Suprapubic skin (tissue), 4 donors: ENCODE data around the gene ATRX. TPM values are rescaled to one million over a fixed set of nuclear protein-coding genes. Genes with fewer than 3 reads are reported as not detected.
"Not testable (repeated sequence)": the region's sequence is repeated elsewhere in the genome, so short reads cannot be mapped to it uniquely, and the experiment has no call there.

Experiments used
- DNase-seq, 2 donors: peaks; one replicate each; pipeline ENCODE4 v3.0.0-alpha.2; 2019; ENCODE audit warnings: low spot score in 2 of 2
- H3K27ac ChIP-seq: fragments of 200-600 bp; sonication (generic); one replicate; pipeline ENCODE4 v1.5.1; 2019
- H3K27me3 ChIP-seq: fragments of 200-600 bp; sonication (generic); one replicate; pipeline ENCODE4 v1.5.1; 2019
- H3K36me3 ChIP-seq: fragments of 200-600 bp; sonication (generic); one replicate; pipeline ENCODE4 v1.5.1; 2019
- H3K4me1 ChIP-seq: fragments of 200-600 bp; sonication (generic); one replicate; pipeline ENCODE4 v1.5.1; 2019
- H3K4me3 ChIP-seq: fragments of 200-600 bp; sonication (generic); one replicate; pipeline ENCODE4 v1.5.1; 2019; ENCODE audit warnings: mild to moderate bottlenecking
- H3K9me3 ChIP-seq: fragments of 200-600 bp; sonication (generic); one replicate; pipeline ENCODE4 v1.5.1; 2019
- CTCF ChIP-seq, 2 donors: fragments of 200-600 bp in 1 of 2; fragments of 450-650 bp in 1 of 2; sonication (generic) in 1 of 2; IDR thresholded peaks; one replicate each; pipeline ENCODE4 v1.5.1; 2016 to 2019; ENCODE audit warnings: antibody characterized with exemption in 2 of 2, mild to moderate bottlenecking in 1 of 2, moderate library complexity in 1 of 2
- EP300 ChIP-seq: sonication (generic); formaldehyde crosslinking; IDR thresholded peaks from one replicate; pipeline ENCODE4 v1.6.1; 2017; ENCODE audit warnings: antibody characterized with exemption
- POLR2A ChIP-seq, 2 donors: fragments of 450-650 bp; IDR thresholded peaks; one replicate each; pipeline ENCODE4 v1.6.1; 2017; ENCODE audit warnings: antibody characterized with exemption in 2 of 2, mild to moderate bottlenecking in 2 of 2, moderate library complexity in 2 of 2
- POLR2AphosphoS5 ChIP-seq, 3 donors: sonication (generic); formaldehyde crosslinking; IDR thresholded peaks; one replicate each; pipeline ENCODE4 v1.6.1; 2017; ENCODE audit warnings: antibody characterized with exemption in 3 of 3
- WGBS: methylation state at CpG from one replicate; pipeline ENCODE4 v1.1.5; 2018; 5-methylcytosine and 5-hydroxymethylcytosine counted together
- total RNA-seq, 4 donors: library from RNA; depleted of rRNA; stranded (reverse); fragments of >200 nt; gene quantifications; one replicate each; pipeline ENCODE4 v1.1.0, GENCODE V29; 2016

ATRX gene
- total RNA-seq, 4 donors from 2014 or later, result 84.4 to 259 (median 90.7) TPM

GRCh38 chrX:77694491-77694890 is 91.5 kb downstream of the ATRX start:
- H3K36me3 ChIP-seq, result peaks cover 3% of the 10 kb centered on the region
- H3K4me3 ChIP-seq, result no peak overlapping the region
- no peak overlapping the region for H3K27ac ChIP-seq
- DNase-seq, result no peak
- TF ChIP-seq CTCF (IDR thresholded peaks at IDR 0.05), result no peak
- TF ChIP-seq POLR2A (IDR thresholded peaks at IDR 0.05), result no peak
- no peak for TF ChIP-seq POLR2AphosphoS5 (IDR thresholded peaks at IDR 0.05)
- no peak for TF ChIP-seq EP300
- H3K4me1 ChIP-seq, result no peaks in the 10 kb centered on the region
- no peaks in the 10 kb centered on the region for H3K27me3 ChIP-seq
- no peaks in the 10 kb centered on the region for H3K9me3 ChIP-seq

DNA sequence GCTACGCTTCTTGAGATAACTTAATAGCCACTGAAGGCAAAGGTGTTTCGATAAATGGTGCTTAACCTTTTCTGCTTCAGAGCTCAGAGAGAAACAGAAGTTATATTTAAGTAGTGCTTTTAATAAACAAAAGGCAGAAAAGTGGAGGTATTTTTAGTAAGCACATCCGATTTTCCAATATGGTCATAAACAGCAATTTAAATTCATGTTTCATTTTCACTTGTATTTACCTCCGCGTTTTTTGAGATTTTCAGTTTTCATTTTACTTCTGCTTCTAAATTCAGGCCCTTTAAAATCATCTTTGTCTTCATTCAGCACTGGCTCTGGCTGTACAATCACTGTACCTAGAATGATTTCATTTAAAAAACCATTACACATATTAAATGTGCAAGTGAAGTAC is 92.4 kb downstream of the ATRX start:
- TF ChIP-seq EP300, result no peak
- TF ChIP-seq CTCF (IDR thresholded peaks at IDR 0.05), result no peak
- no peak for TF ChIP-seq POLR2A (IDR thresholded peaks at IDR 0.05)
- TF ChIP-seq POLR2AphosphoS5 (IDR thresholded peaks at IDR 0.05), result no peak
- 87% methylated on average over 5 of the region's 5 CpGs for WGBS
- H3K27me3 ChIP-seq, result no peaks in the 10 kb centered on the region

DNA sequence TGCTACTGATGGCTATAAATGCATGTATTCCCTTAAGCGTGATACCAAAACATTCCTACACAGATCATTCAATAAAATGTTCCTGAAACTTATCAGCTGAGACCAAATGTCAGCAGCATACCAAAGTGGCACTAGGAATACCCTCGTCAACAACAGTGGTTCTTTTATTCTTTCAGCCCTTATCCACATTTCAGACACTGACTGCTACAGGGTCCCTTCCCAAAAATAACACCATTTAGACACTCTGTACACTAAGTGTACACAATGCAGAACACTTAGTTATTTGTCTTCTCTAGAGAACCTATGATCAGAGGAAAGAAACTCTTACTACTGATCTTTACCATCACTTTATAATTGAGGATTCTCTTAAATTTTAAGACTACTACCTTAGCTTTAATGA is 94.1 kb downstream of the ATRX start:
- peaks cover 3% of the 10 kb centered on the region for H3K36me3 ChIP-seq
- no peak overlapping the region for H3K4me3 ChIP-seq
- 63% methylated on average over 2 of the region's 2 CpGs for WGBS

More for the DNA sequence above, 92.4 kb downstream of the ATRX start:
- Histone ChIP-seq H3K9me3 (no peaks in the 10 kb centered on the region), H3K36me3 (peaks cover 3% of the 10 kb centered on the region), H3K27ac (no peak overlapping the region), H3K4me1 (no peaks in the 10 kb centered on the region), H3K4me3 (no peak overlapping the region)
- no peak for DNase-seq

DNA sequence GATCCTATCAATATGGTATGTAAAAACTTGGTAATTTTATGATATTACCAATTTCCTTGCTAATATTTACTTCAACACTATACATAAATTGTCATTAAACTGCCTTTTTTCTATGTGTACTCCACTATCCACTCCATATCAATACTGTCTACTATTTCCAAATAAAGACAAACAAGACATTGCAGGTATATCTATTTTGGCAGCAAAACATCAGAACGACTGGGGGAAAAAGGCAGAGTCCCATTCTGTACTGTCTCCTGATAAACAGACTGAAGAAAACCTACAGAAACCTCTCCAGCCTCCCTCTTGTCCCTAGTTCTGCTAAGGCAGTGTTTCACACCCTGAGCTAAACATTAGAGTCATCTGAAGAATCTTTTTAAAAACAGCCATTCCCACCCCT is 96.6 kb downstream of the ATRX start:
- no peak overlapping the region for H3K4me3 ChIP-seq
- TF ChIP-seq POLR2A (IDR thresholded peaks at IDR 0.05) (no peak), POLR2AphosphoS5 (IDR thresholded peaks at IDR 0.05) (no peak), EP300 (no peak), CTCF (IDR thresholded peaks at IDR 0.05) (no peak)
- H3K9me3 ChIP-seq, result no peaks in the 10 kb centered on the region
- 34% methylated on average over 1 of the region's 1 CpG for WGBS
- no peak overlapping the region for H3K27ac ChIP-seq
- no peak for DNase-seq
- H3K36me3 ChIP-seq, result peaks cover 6% of the 10 kb centered on the region
- no peaks in the 10 kb centered on the region for H3K4me1 ChIP-seq
- H3K27me3 ChIP-seq, result no peaks in the 10 kb centered on the region

More for the DNA sequence above, 94.1 kb downstream of the ATRX start:
- Histone ChIP-seq H3K27ac (no peak overlapping the region), H3K4me1 (no peaks in the 10 kb centered on the region), H3K9me3 (no peaks in the 10 kb centered on the region), H3K27me3 (no peaks in the 10 kb centered on the region)
- no peak for TF ChIP-seq POLR2A (IDR thresholded peaks at IDR 0.05)
- no peak for DNase-seq

- 93% methylated on average over 1 of the region's 1 CpG for WGBS
Observed at GRCh38 chrX:77685683-77686082, 100.3 kb downstream of the ATRX start.

GRCh38 chrX:77679144-77679543 is 106.9 kb downstream of the ATRX start:
- no peak for DNase-seq
- no peaks in the 10 kb centered on the region for H3K27me3 ChIP-seq
- TF ChIP-seq EP300, result no peak
- no peak for TF ChIP-seq POLR2AphosphoS5 (IDR thresholded peaks at IDR 0.05)
- no peak for TF ChIP-seq CTCF (IDR thresholded peaks at IDR 0.05)
- no peak for TF ChIP-seq POLR2A (IDR thresholded peaks at IDR 0.05)
- H3K36me3 ChIP-seq, result peaks cover 4% of the 10 kb centered on the region
- WGBS, result 71% methylated on average over 1 of the region's 1 CpG
- H3K27ac ChIP-seq, result no peak overlapping the region
- H3K9me3 ChIP-seq, result no peaks in the 10 kb centered on the region
- no peak overlapping the region for H3K4me3 ChIP-seq
- no peaks in the 10 kb centered on the region for H3K4me1 ChIP-seq

More at GRCh38 chrX:77685683-77686082, 100.3 kb downstream of the ATRX start:
- H3K36me3 ChIP-seq, H3K9me3 ChIP-seq, H3K27ac ChIP-seq, H3K4me3 ChIP-seq, H3K27me3 ChIP-seq, DNase-seq, H3K4me1 ChIP-seq: not testable (repeated sequence)
